K562 (cell line): Measurements from ENCODE around the gene RASIP1. TPM values are rescaled to one million over a fixed set of nuclear protein-coding genes. Genes with fewer than 3 reads are reported as not detected.

Experiments
- ATAC-seq: fragments of 200-7000 bp; cut with Tn5 transposase; 3 replicates; pipeline ENCODE4 v1.9.1; 2020; ENCODE audit warnings: moderate library complexity
- BruUV-seq: library from RNA; stranded (reverse); fragments of 400-500 nt; replicated peaks from 2 replicates; lab custom pipeline; 2021; lab: Mats Ljungman, UMichigan
- CTCF ChIA-PET: fragments of 300-600 bp; formaldehyde crosslinking; extraction: SDS; loops from one replicate; lab custom pipeline; 2021; ENCODE audit warnings: low intra/inter-chr PET ratio; lab: Yijun Ruan, JAX
- POLR2A ChIA-PET: fragments of 300-600, 350-650 bp; sonication (Branson Sonifier 250); formaldehyde crosslinking; extraction: SDS; loops from one replicate; lab custom pipeline; 2021; ENCODE audit warnings: antibody characterized with exemption, inconsistent platforms; lab: Yijun Ruan, JAX
- DNase-seq, 4 experiments: peaks; one replicate each; pipeline versions ENCODE4 v3.0.0 to v3.0.0-alpha.2; 2011 to 2018; ENCODE audit warnings: low spot score in 3 of 4, mixed read lengths in 3 of 4; ENCODE audit errors: extremely low read depth in 1 of 4
- FAIRE-seq: peaks from 2 replicates; lab custom pipeline; 2011; peaks lifted over from hg19 to GRCh38; lab: Jason Lieb, UNC
- H2AFZ ChIP-seq: 2 replicates; pipeline ENCODE4 v1.6.0; 2011; ENCODE audit warnings: low read depth, low read length, control low read depth, inconsistent platforms
- H3K27ac ChIP-seq: fragments of 200-600 bp; 3 replicates; pipeline ENCODE4 v1.8.0; 2011; ENCODE audit warnings: low read depth, mild to moderate bottlenecking, control low read depth, inconsistent platforms, low read length, moderate library complexity, mixed read lengths; ENCODE audit errors: extremely low read depth
- H3K27me3 ChIP-seq, 2 experiments: fragments of 300-600 bp in 1 of 2; 2 replicates in 1 of 2; 3 replicates in 1 of 2; pipeline versions ENCODE4 v1.6.0 to v1.8.0; 2011; ENCODE audit warnings: inconsistent platforms in 2 of 2, low read length in 2 of 2, mild to moderate bottlenecking in 1 of 2, mixed read lengths in 1 of 2, moderate library complexity in 1 of 2; ENCODE audit not compliant: control insufficient read depth in 2 of 2, insufficient read depth in 2 of 2
- H3K36me3 ChIP-seq: fragments of 300-600 bp; 3 replicates; pipeline ENCODE4 v1.8.0; 2011; ENCODE audit warnings: mild to moderate bottlenecking, low read length, inconsistent platforms; ENCODE audit not compliant: control insufficient read depth, insufficient read depth
- H3K4me1 ChIP-seq, 2 experiments: fragments of 200-600 bp in 1 of 2; replicated peaks in 1 of 2; 2 replicates in 1 of 2; 3 replicates in 1 of 2; pipeline versions ENCODE4 v1.5.1 to v1.8.0; 2011; ENCODE audit warnings: inconsistent platforms in 2 of 2, low read length in 2 of 2, mild to moderate bottlenecking in 1 of 2, mixed read lengths in 1 of 2, moderate library complexity in 1 of 2; ENCODE audit not compliant: control insufficient read depth in 2 of 2, insufficient read depth in 2 of 2
- H3K4me2 ChIP-seq: 2 replicates; pipeline ENCODE4 v1.6.1; 2011; ENCODE audit warnings: low read length, control low read depth, inconsistent platforms, mixed read lengths; ENCODE audit not compliant: insufficient read depth
- H3K4me3 ChIP-seq: fragments of 200-600 bp; sonication (generic), shearing (Covaris generic); 2 replicates; pipeline ENCODE4 v1.5.1; 2016; ENCODE audit warnings: control low read depth, inconsistent platforms
- H3K79me2 ChIP-seq: fragments of 200-600 bp; 3 replicates; pipeline ENCODE4 v1.8.0; 2011; ENCODE audit warnings: low read length, inconsistent platforms; ENCODE audit not compliant: control insufficient read depth, insufficient read depth
- H3K9ac ChIP-seq, 2 experiments: 2 replicates each; pipeline versions ENCODE4 v1.6.0 to v1.6.1; 2011; ENCODE audit warnings: low read depth in 2 of 2, low read length in 2 of 2, control low read depth in 1 of 2, inconsistent platforms in 1 of 2, mild to moderate bottlenecking in 1 of 2, mixed read lengths in 1 of 2; ENCODE audit not compliant: insufficient read depth in 1 of 2
- H3K9me1 ChIP-seq: one replicate; pipeline ENCODE4 v1.6.0; 2011; ENCODE audit warnings: inconsistent platforms, mild to moderate bottlenecking, low read length, moderate library complexity; ENCODE audit not compliant: control insufficient read depth, insufficient read depth
- H3K9me3 ChIP-seq: replicated peaks from 2 replicates; pipeline ENCODE4 v1.5.1; 2011; ENCODE audit warnings: low read depth, low read length, inconsistent platforms; ENCODE audit not compliant: control insufficient read depth, insufficient read depth
- H4K20me1 ChIP-seq: replicated peaks from 2 replicates; pipeline ENCODE4 v1.6.1; 2011; ENCODE audit warnings: low read length, inconsistent platforms, mixed read lengths; ENCODE audit not compliant: control insufficient read depth, insufficient read depth
- CBFA2T2 ChIP-seq: fragments of 450-650 bp; conservative IDR thresholded peaks from 2 replicates; pipeline ENCODE4 v1.6.1; 2017; ENCODE audit warnings: mild to moderate bottlenecking
- MECOM ChIP-seq: fragments of 250-450 bp; sonication (Bioruptor Pico); IDR thresholded peaks from 2 replicates; pipeline ENCODE4 v1.8.0; 2022; ENCODE audit warnings: inconsistent platforms
- PKNOX1 ChIP-seq: fragments of 450-650 bp; IDR thresholded peaks from 2 replicates; pipeline ENCODE4 v1.6.1; 2016
- TCFL5 ChIP-seq: fragments of 250-450 bp; sonication (Bioruptor Pico); conservative IDR thresholded peaks from 2 replicates; pipeline ENCODE4 v1.6.1; 2021; ENCODE audit warnings: mild to moderate bottlenecking, moderate library complexity, matching md5 sums
- ZFP36 ChIP-seq: fragments of 150-350 bp; IDR thresholded peaks from 2 replicates; pipeline ENCODE4 v1.6.1; 2018; ENCODE audit warnings: low read length, low read depth; ENCODE audit not compliant: partially characterized antibody
- ZNF133 ChIP-seq: fragments of 250-450 bp; sonication (Bioruptor Pico); IDR thresholded peaks from 2 replicates; pipeline ENCODE4 v1.4.0; 2020; ENCODE audit warnings: mild to moderate bottlenecking
- ZNF699 ChIP-seq: fragments of 250-450 bp; sonication (Bioruptor Pico); IDR thresholded peaks from 2 replicates; pipeline ENCODE4 v1.8.0; 2021; ENCODE audit warnings: mild to moderate bottlenecking, moderate library complexity; ENCODE audit not compliant: insufficient replicate concordance
- WGBS: fragments of 100-300 bp; shearing (Covaris generic); methylation state at CpG from one replicate; pipeline ENCODE4 v1.1.6; 2016; ENCODE audit warnings: low coverage, mixed read lengths; ENCODE audit not compliant: insufficient coverage; ENCODE audit errors: missing lambda C conversion rate; 5-methylcytosine and 5-hydroxymethylcytosine counted together
- in situ Hi-C: fragments of 300-500 bp; cut with MboI; formaldehyde crosslinking; loops from 4 replicates; pipeline ENCODE4 v1.15.0; 2018; ENCODE audit warnings: inconsistent platforms, mixed read lengths
- intact Hi-C: fragments of 100-400 bp; cut with micrococcal nuclease; formaldehyde crosslinking; loops from 2 replicates; pipeline ENCODE4 v1.14.2; 2022
- polyA plus RNA-seq, 8 experiments: library from polyadenylated mRNA; depleted of rRNA in 4 of 8; stranded (reverse) in 5 of 8; unstranded in 3 of 8; fragments of >200 nt; fragmentation: Nextera tagmentation in 2 of 8; fragmentation: Illumina TruSeq in 1 of 8; extraction: Ambion mirVana in 2 of 8; extraction: Trizol in 1 of 8; gene quantifications; 2 replicates each; pipeline versions ENCODE4 v1.2.1 to v1.2.3, GENCODE V29; 2011 to 2014; ENCODE audit warnings: inconsistent platforms in 1 of 8, missing spikeins in 1 of 8
- total RNA-seq, 7 experiments: library from RNA; depleted of rRNA in 6 of 7; stranded (reverse); fragments of >200 nt in 6 of 7; fragmentation: Illumina TruSeq in 2 of 7; extraction: Trizol in 2 of 7; gene quantifications; 2 replicates each; pipeline versions ENCODE4 v1.2.1 to v1.2.3, GENCODE V29; 2011 to 2021; ENCODE audit warnings: low replicate concordance in 1 of 7

RASIP1 gene
- total and polyA plus RNA-seq, 9 of the 15 experiments (the other 6 are each of a cell fraction or from before 2014, with no cell fraction given): 0.20 to 4.7 (median 1.5) TPM

GRCh38 chr19:48708471-48708870, 31.9 kb downstream of the RASIP1 start:
- no peak for DNase-seq
- intact Hi-C loops (no loop called here), in situ Hi-C loops (no loop called here)
- no peak for TF ChIP-seq ZNF699 (CRISPR knock-in tag)
- no peak for TF ChIP-seq ZNF133 (CRISPR knock-in tag)
- peak; percentile 9; the same call in 1 of the 2 replicates for TF ChIP-seq CBFA2T2
- TF ChIP-seq MECOM (CRISPR knock-in tag): no peak
- no peak for TF ChIP-seq TCFL5
- no peak for TF ChIP-seq ZFP36
- TF ChIP-seq PKNOX1: 0 out of 2 replicates have a peak, but pooled peaks have one; percentile 6
- H3K4me2 ChIP-seq: no peak overlapping the region; the same call in 1 of the 2 replicates
- BruUV-seq: no TSS peak
- no peak overlapping the region for H3K27ac ChIP-seq
- no peaks in the 10 kb centered on the region for H3K9me1 ChIP-seq
- H3K79me2 ChIP-seq: peaks cover 1% of the 10 kb centered on the region; the same call in 1 of the 3 replicates
- no peak for FAIRE-seq
- no peaks in the 10 kb centered on the region for H3K36me3 ChIP-seq
- no peaks in the 10 kb centered on the region for H4K20me1 ChIP-seq
- 0 out of 4 replicates have a peak overlapping the region, but pooled peaks of 1 of the 2 experiments have one; percentile 60 for H3K9ac ChIP-seq
- H3K4me1 ChIP-seq: peaks cover 8 to 20% of the 10 kb centered on the region in 2 experiments; a peak in 4 of 5 replicates
- H2AFZ ChIP-seq: no peak overlapping the region
- POLR2A ChIA-PET: interaction anchor here (1.1 kb wide), 1 partner anchor 30 kb away, joined by 3 read pairs; no protein-coding TSS in a partner anchor
- CTCF ChIA-PET: no interaction called here
- no peaks in the 10 kb centered on the region for H3K9me3 ChIP-seq
- H3K27me3 ChIP-seq: no peaks in the 10 kb centered on the region
- 24% methylated on average over 11 of the region's 11 CpGs for WGBS
- ATAC-seq: no peak
- no peak overlapping the region for H3K4me3 ChIP-seq
